ENCODE results near the gene GCHFR. TPM values are rescaled to one million over a fixed set of nuclear protein-coding genes. Genes with fewer than 3 reads are reported as not detected.

The GCHFR gene
- total RNA-seq: 2.4 and 3.2 TPM in 2 replicates

GRCh38 chr15:40763801-40764628 is at the start of gene GCHFR:
TSS of gene GCHFR (plus strand) at chr15:40764068. CDS start at chr15:40764181, 113 bp downstream.

GRCh38 chr15:40754883-40755811 is 8.7 kb upstream of the GCHFR start, which contains the start of gene RMDN3:
TSS of gene RMDN3 (minus strand) at chr15:40755254. CDS start at chr15:40754783, 471 bp downstream.

GRCh38 chr15:40769274-40770146 is 5.6 kb downstream of the GCHFR start, which contains the start of gene C15orf62:
TSS of gene C15orf62 (plus strand) at chr15:40769980. CDS start at chr15:40770496, 516 bp downstream.

DNA sequence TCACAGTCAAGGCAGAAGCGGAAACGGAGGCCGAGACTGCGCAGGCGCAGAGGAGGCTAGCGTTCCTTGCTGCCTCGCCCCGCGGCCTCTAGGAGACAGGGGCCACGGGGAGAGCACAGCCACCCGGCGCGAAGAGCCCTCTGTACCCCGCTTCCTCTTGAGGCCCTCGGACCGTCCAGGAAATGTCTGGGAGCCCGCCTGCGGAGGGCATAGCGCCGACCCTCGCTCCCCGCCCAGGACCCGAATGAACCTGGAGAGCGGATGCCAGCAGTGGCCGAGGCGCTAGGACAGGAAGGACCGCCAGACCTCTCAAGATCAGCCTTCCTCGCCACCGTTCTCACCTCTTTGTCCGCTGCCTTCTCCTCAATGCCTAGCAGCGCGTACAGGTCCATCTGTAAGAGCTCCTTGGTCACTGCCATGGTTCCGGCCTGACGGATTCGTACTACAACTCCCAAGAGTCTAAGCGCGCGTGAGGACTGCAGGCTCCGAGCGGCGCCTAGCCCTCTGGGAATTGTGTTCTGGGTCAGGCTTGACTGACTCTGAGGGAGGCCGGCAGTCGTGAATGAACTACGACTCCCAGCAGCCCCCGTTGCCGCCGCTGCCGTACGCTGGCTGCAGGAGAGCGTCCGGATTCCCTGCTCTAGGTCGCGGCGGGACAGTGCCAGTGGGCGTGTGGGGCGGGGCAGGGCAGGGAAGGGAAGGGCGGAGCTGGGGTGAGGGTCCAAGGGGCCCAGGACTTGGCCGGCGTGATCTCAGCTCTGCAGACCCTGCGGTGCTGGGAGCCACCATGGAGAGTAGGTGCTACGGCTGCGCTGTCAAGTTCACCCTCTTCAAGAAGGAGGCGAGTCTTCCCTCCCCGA is 43.4 kb downstream of the GCHFR start, which contains the start of the genes DNAJC17 and ZFYVE19:
Gene DNAJC17, minus strand, starts transcription at position 446 of the 860 bp plus-strand sequence. Its CDS starts 27 bp downstream, at position 419.
Gene ZFYVE19, plus strand, starts transcription at position 62 of the 860 bp plus-strand sequence. Its CDS starts 501 bp downstream, at position 563.

Other genes with a start within 250 kb of the GCHFR start
- gene CCDC32, start 199.0 kb upstream of the GCHFR start, total RNA-seq: 10.5 and 17.3 TPM in 2 replicates
- gene RPUSD2, start 194.8 kb upstream of the GCHFR start, total RNA-seq: 8.9 and 12.6 TPM in 2 replicates
- 10.8 and 15.3 TPM in 2 replicates for gene KNL1, start 169.8 kb upstream of the GCHFR start, total RNA-seq
- gene RAD51, start 68.9 kb upstream of the GCHFR start, total RNA-seq: 4.0 and 6.9 TPM in 2 replicates
- gene RMDN3, start 8.8 kb upstream of the GCHFR start, total RNA-seq: 16.0 and 24.0 TPM in 2 replicates
- under 0.01 and 0.06 TPM in 2 replicates for gene C15orf62, start 5.9 kb downstream of the GCHFR start, total RNA-seq
- 13.7 and 14.0 TPM in 2 replicates for gene ZFYVE19, start 43.0 kb downstream of the GCHFR start, total RNA-seq
- gene DNAJC17, start 43.4 kb downstream of the GCHFR start, total RNA-seq: 19.3 and 35.3 TPM in 2 replicates
- not detected in 2 replicates for gene PPP1R14D, start 64.6 kb downstream of the GCHFR start, total RNA-seq
- 0.06 and 0.26 TPM in 2 replicates for gene SPINT1, start 80.0 kb downstream of the GCHFR start, total RNA-seq
- gene RHOV, start 110.2 kb downstream of the GCHFR start, total RNA-seq: 0.06 TPM in 1 of 2 replicates, not detected in the other
- gene VPS18, start 130.4 kb downstream of the GCHFR start, total RNA-seq: 41.8 and 51.5 TPM in 2 replicates
- gene DLL4, start 165.3 kb downstream of the GCHFR start, total RNA-seq: 0.56 and 1.5 TPM in 2 replicates
- 2.8 and 5.3 TPM in 2 replicates for gene CHAC1, start 189.4 kb downstream of the GCHFR start, total RNA-seq